Hippocampal formation (tissue), 2 donors: ENCODE measurements around the gene KLHL29.

ENCODE experiments used
- DNase-seq, 2 donors: peaks; one replicate each; lab custom pipeline; 2025; lab: John Stamatoyannopoulos, UW

The KLHL29 gene

DNA sequence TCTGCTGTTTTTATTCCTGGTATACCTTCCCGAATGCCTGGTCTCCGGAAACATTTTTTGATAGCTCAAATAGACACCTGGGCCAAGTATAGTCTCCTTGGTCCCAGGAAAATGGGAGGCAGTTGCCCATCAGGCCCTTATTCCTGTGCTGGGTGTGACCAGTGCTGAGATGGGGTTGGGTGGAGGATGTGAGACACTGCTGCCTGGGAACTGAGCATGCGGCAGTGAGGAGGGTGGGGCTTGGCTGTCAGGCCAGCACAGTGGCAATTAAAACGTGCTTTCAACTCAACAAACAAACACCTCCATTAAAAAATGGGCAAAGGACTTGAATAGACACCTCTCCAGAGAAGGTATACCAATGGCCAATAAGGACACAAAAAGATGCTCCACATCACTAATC, 12.5 kb downstream of the KLHL29 start:
- DNase-seq, result no peak

DNA sequence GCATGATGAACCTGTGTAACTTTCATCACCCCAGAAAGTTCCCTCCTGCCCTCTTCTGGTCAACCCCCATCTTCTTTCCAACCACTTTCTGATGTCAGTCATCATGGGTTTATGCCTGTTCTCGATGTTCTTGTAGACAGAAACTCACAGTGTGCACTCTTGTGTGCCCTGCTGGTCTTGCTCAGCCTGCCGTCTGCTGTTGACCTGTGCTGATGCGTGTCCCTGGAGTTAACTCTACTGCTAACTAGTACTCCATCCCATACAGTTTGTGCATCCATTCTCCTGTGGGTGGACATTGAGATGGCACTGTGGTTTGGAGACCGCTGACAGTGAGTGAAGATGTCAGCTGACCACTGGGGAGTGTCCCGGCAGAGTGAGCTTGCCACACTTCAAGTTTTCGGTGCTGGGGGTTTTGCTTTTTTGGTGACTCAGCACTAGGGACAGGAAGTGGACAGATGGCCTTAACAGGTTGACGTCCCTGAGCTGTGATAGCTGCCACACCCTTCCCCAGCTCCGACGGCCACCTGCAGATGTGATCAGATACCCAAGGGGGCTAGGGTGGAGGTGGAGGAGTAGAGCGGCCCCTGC, 14.8 kb downstream of the KLHL29 start:
- no peak for DNase-seq

DNA sequence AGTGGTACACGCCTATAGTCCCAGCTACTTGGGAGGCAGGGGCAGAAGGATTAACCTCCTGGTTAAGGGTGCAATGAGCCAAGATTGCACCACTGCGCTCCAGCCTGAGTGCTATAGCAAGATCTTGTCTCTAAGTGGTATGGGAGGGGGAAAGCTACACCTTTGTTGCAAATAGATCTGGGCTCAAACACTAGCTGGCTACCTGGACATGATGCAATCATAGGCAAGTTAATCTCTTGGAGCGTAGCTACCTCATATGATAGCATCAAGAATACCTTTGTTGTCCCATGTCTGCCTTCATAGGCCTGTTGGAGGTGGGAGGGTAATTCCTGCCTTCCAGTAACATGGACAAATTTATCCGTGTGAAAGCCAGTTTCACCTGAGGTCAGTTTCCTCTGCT, 15.7 kb downstream of the KLHL29 start:
- DNase-seq, result no peak

DNA sequence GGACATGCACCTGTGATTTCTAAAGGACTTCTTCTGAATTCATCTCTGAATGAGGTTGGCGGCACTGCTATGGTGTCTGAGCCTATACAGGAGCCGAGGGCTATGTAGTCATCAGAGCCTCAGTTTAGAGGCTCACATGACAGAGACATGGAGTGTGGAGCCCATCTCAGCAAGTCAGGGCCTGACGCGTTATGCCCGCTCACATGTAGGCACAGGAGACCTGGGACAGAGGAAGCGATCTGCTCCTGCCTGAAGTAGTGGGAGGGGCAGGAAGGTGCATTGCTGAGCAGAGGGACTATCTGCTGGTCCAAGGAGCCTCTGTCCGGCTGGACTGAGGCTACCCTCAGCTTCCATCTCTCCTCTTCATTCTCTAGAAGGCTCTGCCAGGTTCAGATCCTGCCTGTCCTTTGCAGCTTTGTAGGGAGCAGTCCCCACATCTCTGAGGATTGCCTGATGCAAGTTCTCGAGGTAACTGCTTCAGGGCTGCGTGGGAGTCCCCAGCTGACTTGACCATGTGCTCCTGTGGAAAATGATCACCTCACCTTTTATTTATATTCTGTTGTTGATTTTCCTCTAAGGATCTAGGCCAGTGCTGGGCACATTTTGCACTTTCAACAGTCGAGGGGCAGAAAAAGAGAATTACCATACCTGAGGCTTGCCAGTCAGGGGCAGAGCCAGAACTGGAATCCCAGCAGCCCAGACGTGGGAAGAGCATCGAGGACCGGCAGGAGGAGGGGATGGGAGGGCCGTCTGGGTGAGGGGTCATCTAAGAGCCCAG, 16.6 kb downstream of the KLHL29 start:
- DNase-seq, result no peak

DNA sequence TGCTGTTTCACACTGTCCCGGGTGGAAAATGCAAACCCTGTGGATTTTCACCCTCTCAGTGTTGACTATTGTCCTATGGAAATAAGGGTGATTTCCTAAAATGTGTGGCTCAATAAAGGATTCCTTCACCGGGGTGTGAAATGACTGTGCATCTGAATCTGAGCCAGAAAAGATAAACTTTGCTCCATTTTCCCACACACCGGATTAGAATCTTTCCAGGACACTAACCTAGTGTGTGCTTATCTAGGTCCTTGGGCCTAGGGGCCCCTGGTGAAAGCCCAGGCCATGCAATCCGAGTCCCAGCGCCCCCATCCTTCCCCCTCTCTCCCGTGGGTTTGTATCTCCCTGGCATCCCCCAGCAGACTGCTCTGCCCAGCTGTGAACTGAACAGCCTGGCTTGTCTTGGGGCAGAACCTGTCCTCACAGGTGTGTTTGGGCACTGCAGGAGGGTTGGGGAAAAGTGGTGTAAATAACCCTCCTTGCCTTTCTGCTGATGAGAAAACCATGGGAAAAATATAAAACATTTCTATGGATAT, 17.3 kb downstream of the KLHL29 start:
- no peak for DNase-seq

DNA sequence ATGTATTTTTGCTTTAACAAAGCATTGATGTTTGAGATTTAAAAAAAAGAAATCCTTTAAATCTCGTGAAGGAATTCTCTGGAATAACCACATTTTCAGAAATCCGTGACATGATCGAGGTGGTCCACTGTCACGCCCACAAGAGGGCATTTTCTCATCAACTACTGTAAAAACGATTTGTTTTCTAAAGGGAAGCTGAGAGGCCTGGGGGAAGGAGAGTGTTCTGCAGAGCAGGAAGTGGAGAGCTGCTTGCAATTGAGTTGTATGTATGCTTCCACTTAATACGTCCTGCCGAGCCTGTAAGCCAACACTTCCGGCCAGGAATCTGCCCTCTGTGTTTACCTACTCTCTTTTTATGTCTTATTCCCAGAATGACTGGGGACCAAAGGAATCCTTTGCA, 19.4 kb downstream of the KLHL29 start:
- DNase-seq, result peak; percentile 48

DNA sequence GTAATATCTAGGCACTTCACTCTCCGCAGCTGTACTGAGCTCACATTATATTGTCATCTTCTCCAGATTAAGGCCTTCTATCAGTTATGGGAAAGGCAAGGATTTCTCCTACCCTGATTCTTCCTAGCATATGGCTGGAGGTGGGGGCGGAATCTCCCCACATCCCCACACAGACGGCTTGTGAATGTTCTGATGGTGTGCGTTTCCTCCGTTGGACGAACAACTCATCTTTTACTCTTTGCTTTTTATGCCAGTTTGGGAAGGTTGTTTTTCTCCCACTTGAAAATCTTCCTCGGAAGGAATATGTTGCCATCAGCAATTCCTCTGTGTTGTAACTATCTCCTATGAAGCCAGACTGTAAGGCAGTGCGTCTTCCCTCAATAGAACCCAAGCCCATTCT, 24.3 kb downstream of the KLHL29 start:
- DNase-seq, result peak in 1 of 2 donors; percentile 37

DNA sequence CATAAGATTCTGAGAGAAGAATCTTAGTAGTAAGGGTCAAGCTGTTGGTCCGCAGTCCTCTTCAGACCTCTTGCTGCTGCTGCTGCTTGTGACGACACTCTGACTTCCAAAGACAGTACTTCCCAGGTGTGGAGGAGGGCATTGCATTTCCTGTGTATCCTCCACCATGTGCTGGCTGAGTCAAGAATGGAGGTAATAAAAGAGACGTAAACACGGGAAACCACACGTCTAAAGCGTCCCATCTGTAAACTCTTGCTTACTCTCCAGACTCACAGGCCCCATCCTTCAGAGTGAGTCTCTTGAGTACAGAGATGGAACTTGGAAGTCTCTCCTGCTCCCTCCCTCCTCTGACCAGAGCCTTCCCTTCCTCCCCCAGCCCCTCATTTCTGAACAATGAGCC, 25.6 kb downstream of the KLHL29 start:
- DNase-seq, result no peak

DNA sequence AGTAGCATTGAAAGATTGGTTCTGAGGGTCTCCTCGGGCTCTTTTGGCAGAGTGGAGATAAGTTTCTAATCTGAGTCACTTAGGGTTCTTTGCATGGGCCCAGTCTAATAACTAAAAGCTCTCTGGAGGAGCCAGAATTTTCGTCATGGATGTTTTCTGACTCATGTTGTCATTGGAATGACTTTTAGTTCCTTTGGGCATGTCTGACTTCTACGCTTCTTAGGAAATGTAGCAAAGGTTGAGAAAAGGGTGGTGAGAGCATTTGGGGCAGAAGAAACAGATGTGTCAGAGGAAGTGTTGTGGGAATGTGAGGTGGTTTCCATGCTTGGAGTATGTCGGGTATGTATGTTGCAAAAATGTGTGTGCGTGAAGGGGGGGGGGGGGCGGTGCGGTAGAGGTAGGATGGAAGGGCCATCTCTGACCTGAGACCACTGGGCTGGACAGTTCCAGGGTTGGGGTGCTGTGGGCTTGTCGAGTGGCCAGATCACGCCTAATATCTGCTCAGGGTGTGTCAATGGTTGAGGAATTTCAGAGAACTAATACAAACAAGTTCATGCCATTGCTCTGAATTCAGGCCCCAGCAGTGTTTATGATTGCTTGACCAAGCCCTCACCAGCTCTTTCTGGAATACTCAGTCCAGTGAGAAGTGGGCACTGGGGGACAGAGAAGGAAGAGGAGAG, 26.9 kb downstream of the KLHL29 start:
- no peak for DNase-seq

DNA sequence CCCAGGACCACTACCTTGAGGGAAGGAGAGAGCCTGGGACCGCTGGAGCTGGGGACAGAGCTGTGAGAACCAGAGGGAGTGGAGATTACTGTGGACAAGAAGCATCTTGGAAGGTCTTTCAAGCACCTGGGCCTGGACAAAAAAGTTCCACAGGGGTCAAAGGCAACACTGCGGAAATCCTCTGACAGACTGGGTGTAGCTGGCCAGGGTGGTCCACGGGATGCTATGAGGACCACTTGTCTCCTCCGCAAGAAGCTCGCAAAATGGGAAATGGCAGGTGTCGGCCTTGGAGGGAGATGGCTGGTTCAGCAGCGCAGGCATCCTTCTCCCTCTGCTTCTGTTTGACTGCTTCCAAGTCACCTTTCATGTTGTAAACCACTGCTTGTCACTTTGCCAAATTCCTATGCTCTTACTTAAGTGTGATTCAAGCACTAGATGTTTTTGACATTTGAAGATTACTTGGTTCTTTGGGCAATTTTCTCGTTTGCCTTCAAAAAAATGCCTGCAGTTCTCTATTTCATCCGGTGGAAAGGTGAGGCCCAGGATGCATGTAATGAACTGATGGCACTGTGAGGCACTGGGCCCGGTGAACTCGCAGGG, 27.7 kb downstream of the KLHL29 start:
- DNase-seq, result no peak

DNA sequence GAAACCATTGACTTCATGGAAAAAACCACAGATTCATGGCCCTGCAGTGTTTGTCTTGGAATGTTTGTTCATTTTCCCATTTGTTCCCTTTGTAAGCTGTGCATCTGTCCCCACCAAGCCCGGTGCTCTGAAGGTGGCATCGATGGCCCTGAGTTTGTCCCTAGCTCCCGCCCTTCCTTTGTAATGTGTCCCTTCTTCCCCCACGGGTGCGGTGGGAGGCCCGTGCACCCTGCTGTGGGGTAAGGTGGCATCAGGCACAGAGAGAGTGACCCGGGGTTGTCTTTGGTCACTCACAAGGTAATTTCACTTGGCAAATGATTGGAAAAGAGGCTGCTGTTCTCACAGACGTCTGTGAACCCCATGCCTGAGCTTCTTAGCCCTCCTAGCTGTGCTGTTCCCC, 28.7 kb downstream of the KLHL29 start:
- no peak for DNase-seq

DNA sequence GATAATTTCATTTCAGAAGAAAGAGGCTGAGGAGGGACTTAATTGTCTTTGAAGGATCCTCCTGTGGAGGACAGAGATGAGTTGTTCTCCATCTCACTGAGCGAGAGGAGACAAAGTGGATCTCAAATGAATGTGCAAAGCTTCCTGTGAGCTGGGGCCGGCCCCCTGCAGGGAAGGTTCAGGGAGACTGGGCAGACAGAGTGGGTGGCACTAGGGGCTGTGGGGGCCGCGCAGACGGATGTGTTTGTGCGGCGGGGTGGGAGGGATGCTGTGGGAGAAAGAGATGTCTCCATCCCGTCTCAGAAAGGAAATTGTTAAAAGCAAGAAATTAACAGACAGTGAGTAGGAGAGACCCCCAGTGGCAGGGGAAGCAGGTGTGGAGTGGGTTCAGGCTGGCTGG, 29.1 kb downstream of the KLHL29 start:
- DNase-seq, result no peak

DNA sequence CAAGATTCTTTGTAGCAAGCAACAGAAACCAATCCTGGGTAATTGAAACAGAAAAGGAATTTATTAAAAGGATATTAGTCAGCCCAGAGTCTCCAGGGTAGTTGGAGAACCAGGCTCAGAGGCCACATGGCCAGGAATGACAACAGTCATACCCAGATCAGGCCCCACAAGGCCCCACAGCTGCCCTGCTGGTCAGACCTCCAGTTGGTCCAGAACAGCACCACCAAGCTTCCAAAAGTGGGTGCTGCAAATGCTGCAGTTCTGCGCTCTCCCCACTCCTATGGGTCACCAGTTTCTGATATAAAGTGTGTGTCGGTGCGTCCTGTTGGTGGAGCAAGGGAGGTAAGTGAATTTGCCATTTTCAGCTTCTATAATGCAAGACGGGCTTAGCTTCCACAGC, 29.9 kb downstream of the KLHL29 start:
- no peak for DNase-seq

DNA sequence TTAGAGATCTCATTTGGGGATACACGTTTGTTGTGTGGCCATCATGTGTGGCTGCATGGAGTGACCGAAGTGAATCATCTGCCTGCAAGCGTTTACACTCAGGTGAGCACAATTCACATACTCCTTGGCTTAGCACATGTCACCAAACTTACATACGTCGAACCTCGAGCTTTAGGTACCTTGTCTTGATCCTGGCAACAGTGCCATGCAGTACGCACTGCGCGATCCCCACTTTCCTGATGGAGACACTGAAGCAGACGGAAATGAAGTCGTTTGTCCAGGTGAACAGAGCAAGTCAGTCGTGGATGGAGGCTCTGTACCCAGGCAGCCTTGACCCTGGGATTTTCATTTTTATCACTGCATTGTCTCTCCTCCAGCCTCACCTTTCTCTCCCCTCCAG, 32.3 kb downstream of the KLHL29 start:
- DNase-seq, result no peak

DNA sequence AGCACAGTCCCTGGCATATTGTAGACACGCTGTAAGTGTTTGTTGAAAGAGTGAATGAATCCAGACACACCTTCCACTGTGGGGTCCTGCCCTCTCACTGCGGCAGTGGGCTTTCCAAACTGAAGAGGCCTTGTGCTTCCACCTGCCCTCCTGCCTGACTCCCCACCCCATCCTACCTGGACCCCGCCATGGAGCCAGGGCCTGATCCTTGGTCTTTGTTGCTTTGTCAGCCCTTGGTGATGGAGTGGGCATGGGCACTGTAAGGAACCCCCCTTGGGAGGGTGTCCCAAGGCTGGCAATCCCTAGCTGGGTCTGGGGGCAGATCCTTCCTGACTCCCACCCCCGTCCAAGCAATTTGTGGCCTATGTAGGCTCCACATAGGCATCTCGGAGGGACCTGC, 33.1 kb downstream of the KLHL29 start:
- DNase-seq, result no peak

DNA sequence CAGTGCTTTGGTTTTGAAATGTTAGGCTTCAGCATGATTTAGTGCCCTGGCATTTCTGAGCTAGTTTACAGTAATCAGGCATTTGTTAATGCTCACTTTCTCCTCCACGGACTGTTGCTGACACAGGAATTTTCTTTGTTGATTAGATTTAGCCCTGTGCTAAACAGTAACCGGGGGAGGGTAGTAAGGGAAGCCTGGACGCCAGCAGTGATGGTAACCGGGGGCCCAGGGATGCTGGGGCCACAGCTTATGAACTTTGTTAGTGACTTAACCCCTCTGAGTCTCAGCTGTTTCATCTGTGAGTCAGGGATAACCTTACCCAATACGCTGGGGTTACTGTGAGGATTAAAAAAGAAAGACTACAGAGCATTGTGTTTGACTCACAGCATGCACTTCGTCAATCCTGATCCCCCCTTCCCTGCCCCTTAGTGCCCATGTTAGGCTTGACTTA, 33.5 kb downstream of the KLHL29 start:
- DNase-seq, result no peak

DNA sequence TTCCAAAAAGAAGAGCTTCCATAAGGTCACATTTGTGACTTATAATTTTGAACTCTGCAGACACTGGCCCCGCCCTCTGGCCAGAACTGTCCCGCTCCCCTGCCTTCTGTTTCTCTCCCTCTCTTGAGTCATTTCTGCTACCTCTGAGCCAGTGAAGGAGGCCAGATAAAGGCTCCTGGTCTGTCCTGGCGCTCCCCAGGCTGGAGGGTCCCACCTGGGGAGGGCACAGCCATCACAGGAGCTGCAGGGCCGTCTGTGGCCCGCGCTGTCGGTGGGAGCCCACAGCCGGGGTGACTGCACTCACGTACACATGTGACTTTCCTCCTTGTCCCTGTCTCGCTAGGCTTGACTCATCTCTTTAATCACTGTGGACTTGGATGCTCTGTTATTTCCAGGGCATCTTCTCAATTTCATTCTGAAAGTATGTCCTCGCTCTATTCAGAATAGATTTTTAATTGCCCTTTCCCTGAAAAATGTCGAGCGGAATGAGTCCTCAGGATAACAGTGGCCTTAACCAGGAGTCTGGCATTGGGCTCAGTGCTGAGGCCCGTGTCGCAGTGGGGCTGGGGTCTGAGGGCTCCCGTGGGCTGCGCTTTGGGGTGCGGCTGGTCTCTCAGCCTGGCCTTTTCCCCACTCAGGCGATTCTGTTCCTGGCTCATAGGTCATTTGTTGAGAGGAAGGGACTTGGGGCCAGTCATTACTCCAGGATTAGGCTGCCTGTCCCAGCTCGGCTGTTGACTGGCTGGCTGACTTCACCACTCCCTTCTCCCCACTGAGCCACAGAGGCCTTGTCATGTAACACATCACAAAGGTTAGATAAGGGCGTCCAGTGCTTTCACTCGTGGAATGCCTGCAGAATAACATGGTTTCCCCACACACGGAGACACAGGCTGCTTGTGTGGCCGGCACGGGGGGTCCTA, 34.5 kb downstream of the KLHL29 start:
- DNase-seq, result no peak

DNA sequence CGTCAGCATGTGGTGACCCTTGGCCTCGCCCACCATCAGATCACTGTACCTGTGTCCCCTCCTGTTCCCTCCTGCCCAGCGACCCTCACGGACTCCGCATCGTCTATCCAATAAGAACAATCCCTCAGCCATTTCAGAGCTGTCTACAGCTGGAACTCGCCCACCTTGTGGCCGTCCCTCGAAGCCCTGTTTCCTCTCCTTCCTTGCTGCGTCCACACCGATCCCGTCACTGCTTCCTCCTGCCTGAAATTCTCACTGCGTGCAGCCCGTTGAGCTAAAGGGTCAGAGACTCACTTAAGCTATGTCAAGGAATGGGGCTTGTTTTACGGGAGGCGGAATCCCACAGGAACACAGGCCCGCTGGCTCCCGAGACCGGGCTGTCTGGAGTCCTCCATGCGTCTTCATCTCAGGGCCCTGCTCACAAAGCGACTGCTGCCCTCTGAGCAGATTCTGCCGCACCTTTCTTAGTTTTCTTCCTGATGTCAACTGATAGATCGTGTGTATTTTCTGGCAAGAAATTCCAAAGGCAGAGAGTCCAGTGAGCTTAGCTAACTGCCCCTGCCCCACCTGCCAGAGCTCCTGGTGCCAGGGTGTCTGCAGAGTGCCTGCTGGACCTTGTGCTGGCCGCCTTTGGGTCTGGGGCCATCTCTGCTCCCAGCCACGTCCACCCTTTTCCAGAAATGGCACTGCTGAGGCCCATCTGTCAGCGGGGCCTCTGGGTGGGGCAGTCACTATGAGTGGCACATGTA, 35.3 kb downstream of the KLHL29 start:
- no peak for DNase-seq

DNA sequence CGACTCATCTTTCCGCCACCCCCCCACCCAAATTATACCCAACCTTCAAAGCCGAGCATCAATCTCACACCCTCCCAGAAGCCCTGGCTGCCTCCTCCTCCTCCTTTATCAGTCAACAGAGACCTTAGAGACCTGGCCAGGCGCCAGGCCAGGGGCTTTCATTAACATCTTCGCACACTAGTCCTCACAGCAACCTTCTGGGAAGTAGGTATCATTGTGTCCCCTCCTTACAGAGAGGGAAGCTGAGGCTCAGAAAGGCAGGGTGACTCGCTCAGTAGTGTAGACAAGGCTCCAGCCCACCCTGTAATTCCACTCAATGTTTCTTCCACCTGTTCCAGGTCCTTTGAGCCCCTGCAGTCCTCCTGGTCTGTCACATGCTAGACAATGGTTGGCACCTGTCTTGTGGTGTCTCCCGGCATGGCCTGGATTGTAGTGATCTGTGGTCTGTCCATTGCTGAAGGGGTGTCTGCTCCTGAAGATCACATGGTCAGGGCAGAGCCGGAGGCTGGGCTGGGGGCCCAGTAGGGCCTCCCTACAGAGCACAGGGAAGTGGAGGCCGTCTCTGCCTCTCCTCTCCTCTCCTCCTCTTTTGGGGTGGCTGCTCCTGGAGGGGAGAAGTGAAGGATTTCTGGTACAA, 36.0 kb downstream of the KLHL29 start:
- DNase-seq, result no peak
